ENCODE data around the gene FUZ.
A peak's percentile ranks its signal among the peaks of the same experiment; 100 is the strongest.

Gene FUZ

DNA sequence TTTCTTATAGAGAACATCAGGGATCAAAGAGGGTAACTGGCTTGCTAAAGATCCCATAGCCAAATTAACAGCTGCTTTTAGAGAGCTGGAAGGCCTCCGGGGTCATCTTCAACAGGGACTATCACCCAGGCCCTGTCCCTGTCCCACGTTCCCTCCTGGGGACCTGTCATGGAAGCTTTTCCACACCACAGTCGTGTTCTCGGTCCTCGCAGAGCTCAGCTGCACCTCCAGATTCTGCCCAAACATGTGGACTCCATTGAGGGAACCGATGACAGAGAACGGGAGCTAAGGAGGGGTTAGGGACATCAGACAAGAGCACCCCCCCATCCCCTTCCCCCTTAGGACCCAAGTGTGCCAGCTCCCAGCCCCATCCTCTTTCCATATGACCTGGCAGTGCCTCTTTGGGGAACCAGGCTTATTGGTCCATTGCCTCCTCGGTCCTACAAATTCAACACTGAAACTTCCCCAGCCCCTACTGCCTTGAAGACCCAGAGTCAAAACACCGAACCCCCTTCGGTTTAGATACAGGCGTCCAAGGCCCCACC, 568 bp downstream of the FUZ start:
- Histone ChIP-seq H3K4me3 (ENCODE audit: low read length in 2 of 2) (peak overlapping the region; percentile 93 to 97), H3K36me3 (ENCODE audit: control insufficient read depth in 2 of 2, insufficient read depth in 2 of 2, low read length in 2 of 2) (no peaks in the 10 kb centered on the region), H3K9ac (ENCODE audit: low read length in 2 of 2) (peak overlapping the region; percentile 80 to 95), H3K9me3 (ENCODE audit: control insufficient read depth in 2 of 2, low read length in 2 of 2) (no peaks in the 10 kb centered on the region), H3K27me3 (ENCODE audit: control insufficient read depth in 1 of 2, insufficient read depth in 2 of 2, low read length in 2 of 2) (no peaks in the 10 kb centered on the region), H3K4me1 (ENCODE audit: control insufficient read depth, insufficient read depth, low read length) (peaks cover 25% of the 10 kb centered on the region), H3K27ac (ENCODE audit: low read length) (peak overlapping the region; percentile 86)

DNA sequence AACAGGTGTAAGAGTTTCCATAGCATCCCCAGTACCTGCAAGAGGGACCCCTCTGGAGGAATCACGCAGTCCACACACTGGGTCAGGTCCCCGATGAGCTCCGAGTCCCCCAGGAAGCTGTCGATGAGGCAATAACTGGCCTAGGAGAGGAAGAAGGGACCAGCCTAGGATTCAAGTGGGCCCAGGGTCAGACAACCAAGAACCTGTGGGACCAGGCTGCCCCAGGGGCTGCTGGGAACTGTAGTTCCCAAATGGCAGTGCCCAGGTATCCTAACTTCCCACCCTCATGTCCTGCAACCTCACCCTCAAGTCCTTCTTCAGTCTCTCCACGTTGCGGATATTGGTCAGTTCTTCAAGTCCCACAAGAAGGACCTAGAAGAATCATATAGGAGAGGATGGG, 1.8 kb downstream of the FUZ start:
- Histone ChIP-seq H3K9ac (ENCODE audit: low read length in 2 of 2) (no peak overlapping the region), H3K9me3 (ENCODE audit: control insufficient read depth in 2 of 2, low read length in 2 of 2) (no peaks in the 10 kb centered on the region), H3K4me3 (ENCODE audit: low read length in 2 of 2) (no peak overlapping the region), H3K36me3 (ENCODE audit: control insufficient read depth in 2 of 2, insufficient read depth in 2 of 2, low read length in 2 of 2) (peaks cover 0 to 4% of the 10 kb centered on the region in 2 donors), H3K4me1 (ENCODE audit: control insufficient read depth, insufficient read depth, low read length) (peaks cover 27% of the 10 kb centered on the region), H3K27me3 (ENCODE audit: control insufficient read depth in 1 of 2, insufficient read depth in 2 of 2, low read length in 2 of 2) (no peaks in the 10 kb centered on the region), H3K27ac (ENCODE audit: low read length) (no peak overlapping the region)

DNA sequence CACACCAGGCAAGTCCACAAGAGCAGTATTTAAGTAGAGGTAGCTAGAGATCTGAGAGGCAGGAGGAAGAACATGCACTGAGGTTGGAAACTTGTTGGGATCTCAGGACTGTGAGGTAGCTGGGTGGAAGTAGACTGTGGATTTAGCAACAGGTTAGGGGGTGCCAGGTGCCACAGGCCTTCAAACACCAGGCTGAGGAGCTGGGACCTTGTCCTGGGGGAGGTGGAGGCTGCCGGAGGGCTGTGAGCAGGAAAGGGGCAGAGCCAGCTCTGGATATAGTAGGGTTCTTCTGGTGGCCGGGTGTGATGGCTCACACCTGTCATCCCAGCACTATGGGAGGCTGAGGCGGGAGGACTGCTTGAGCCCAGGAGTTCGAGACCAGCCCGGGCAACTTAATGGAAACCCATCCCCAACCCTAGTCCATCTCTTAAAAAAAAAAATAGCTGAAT, 3.1 kb downstream of the FUZ start:
- Histone ChIP-seq H3K9me3 (ENCODE audit: control insufficient read depth in 2 of 2, low read length in 2 of 2) (no peaks in the 10 kb centered on the region), H3K4me1 (ENCODE audit: control insufficient read depth, insufficient read depth, low read length) (peaks cover 27% of the 10 kb centered on the region), H3K9ac (ENCODE audit: low read length in 2 of 2) (peak overlapping the region; percentile 65 to 80), H3K27me3 (ENCODE audit: control insufficient read depth in 1 of 2, insufficient read depth in 2 of 2, low read length in 2 of 2) (no peaks in the 10 kb centered on the region), H3K4me3 (ENCODE audit: low read length in 2 of 2) (peak overlapping the region; percentile 88 to 94), H3K36me3 (ENCODE audit: control insufficient read depth in 2 of 2, insufficient read depth in 2 of 2, low read length in 2 of 2) (peaks cover 0 to 4% of the 10 kb centered on the region in 2 donors), H3K27ac (ENCODE audit: low read length) (peak overlapping the region; percentile 67)

GRCh38 chr19:49809160-49809940, 3.7 kb downstream of the FUZ start:
- Histone ChIP-seq H3K36me3 (ENCODE audit: control insufficient read depth in 2 of 2, insufficient read depth in 2 of 2, low read length in 2 of 2) (peaks cover 0 to 4% of the 10 kb centered on the region in 2 donors), H3K9me3 (ENCODE audit: control insufficient read depth in 2 of 2, low read length in 2 of 2) (no peaks in the 10 kb centered on the region), H3K9ac (ENCODE audit: low read length in 2 of 2) (peak overlapping the region; percentile 65 to 80), H3K27ac (ENCODE audit: low read length) (peak overlapping the region; percentile 67), H3K4me1 (ENCODE audit: control insufficient read depth, insufficient read depth, low read length) (peaks cover 27% of the 10 kb centered on the region), H3K27me3 (ENCODE audit: control insufficient read depth in 1 of 2, insufficient read depth in 2 of 2, low read length in 2 of 2) (no peaks in the 10 kb centered on the region), H3K4me3 (ENCODE audit: low read length in 2 of 2) (peak overlapping the region; percentile 88 to 94)

- Histone ChIP-seq H3K9ac (ENCODE audit: low read length in 2 of 2) (peak overlapping the region; percentile 65 to 80), H3K4me3 (ENCODE audit: low read length in 2 of 2) (peak overlapping the region; percentile 88 to 94), H3K36me3 (ENCODE audit: control insufficient read depth in 2 of 2, insufficient read depth in 2 of 2, low read length in 2 of 2) (peaks cover 0 to 4% of the 10 kb centered on the region in 2 donors), H3K4me1 (ENCODE audit: control insufficient read depth, insufficient read depth, low read length) (peaks cover 27% of the 10 kb centered on the region), H3K27me3 (ENCODE audit: control insufficient read depth in 1 of 2, insufficient read depth in 2 of 2, low read length in 2 of 2) (no peaks in the 10 kb centered on the region), H3K9me3 (ENCODE audit: control insufficient read depth in 2 of 2, low read length in 2 of 2) (no peaks in the 10 kb centered on the region), H3K27ac (ENCODE audit: low read length) (peak overlapping the region; percentile 67)
Measured at GRCh38 chr19:49808711-49809159, 4.4 kb downstream of the FUZ start.

DNA sequence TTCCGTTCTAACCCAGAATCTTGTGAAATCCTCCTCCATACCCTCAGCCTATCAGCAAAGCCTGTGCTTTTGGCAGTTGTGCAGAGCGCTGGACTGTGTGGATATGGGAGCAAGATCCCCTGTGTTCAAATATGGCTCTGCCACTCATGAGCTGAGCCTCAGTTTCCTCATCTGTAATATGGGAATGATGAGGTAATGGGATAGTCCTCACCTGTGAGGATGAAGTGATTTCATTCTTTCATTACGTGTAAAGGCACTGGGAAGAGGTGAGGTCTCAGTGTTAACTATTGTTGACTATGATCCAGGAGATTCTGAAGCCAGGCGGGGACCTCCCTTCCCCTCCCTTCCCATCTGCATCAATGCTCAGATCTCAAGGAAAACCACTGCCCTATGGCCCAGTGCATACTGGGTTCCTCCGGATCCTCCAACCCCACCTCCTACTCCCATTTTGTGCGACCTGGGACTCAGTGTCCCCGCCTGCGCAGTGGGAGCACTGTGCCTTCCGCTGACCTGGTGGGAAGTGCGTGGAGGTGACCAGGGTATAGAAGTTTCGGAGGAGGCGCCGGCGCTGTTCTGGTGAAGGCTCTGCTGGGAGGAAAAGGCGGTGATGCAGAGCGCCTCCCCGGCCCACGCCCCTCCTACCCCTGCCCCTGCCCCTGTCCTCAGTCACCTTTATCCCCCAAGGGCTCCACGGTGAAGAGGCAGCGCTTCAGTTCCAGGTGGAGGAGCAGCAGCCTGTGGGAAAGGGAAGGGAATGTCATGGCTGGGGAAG, 5.0 kb downstream of the FUZ start:
- H3K36me3 ChIP-seq (ENCODE audit: control insufficient read depth in 2 of 2, insufficient read depth in 2 of 2, low read length in 2 of 2), result peaks cover 0 to 10% of the 10 kb centered on the region in 2 donors
- no peaks in the 10 kb centered on the region for H3K9me3 ChIP-seq (ENCODE audit: control insufficient read depth in 2 of 2, low read length in 2 of 2)
- H3K27me3 ChIP-seq (ENCODE audit: control insufficient read depth in 1 of 2, insufficient read depth in 2 of 2, low read length in 2 of 2), result no peaks in the 10 kb centered on the region
- H3K4me3 ChIP-seq (ENCODE audit: low read length in 2 of 2), result peak overlapping the region; percentile 88 to 94
- H3K9ac ChIP-seq (ENCODE audit: low read length in 2 of 2), result peak overlapping the region in 1 of 2 donors; percentile 41
- peaks cover 27% of the 10 kb centered on the region for H3K4me1 ChIP-seq (ENCODE audit: control insufficient read depth, insufficient read depth, low read length)
- peak overlapping the region; percentile 67 for H3K27ac ChIP-seq (ENCODE audit: low read length)

GRCh38 chr19:49807058-49807903, 5.8 kb downstream of the FUZ start:
- Histone ChIP-seq H3K27ac (ENCODE audit: low read length) (no peak overlapping the region), H3K4me1 (ENCODE audit: control insufficient read depth, insufficient read depth, low read length) (peaks cover 24% of the 10 kb centered on the region), H3K27me3 (ENCODE audit: control insufficient read depth in 1 of 2, insufficient read depth in 2 of 2, low read length in 2 of 2) (no peaks in the 10 kb centered on the region), H3K4me3 (ENCODE audit: low read length in 2 of 2) (no peak overlapping the region), H3K36me3 (ENCODE audit: control insufficient read depth in 2 of 2, insufficient read depth in 2 of 2, low read length in 2 of 2) (peaks cover 0 to 11% of the 10 kb centered on the region in 2 donors), H3K9ac (ENCODE audit: low read length in 2 of 2) (no peak overlapping the region), H3K9me3 (ENCODE audit: control insufficient read depth in 2 of 2, low read length in 2 of 2) (no peaks in the 10 kb centered on the region)

GRCh38 chr19:49806620-49806959, 6.5 kb downstream of the FUZ start:
- Histone ChIP-seq H3K9me3 (ENCODE audit: control insufficient read depth in 2 of 2, low read length in 2 of 2) (no peaks in the 10 kb centered on the region), H3K4me3 (ENCODE audit: low read length in 2 of 2) (no peak overlapping the region), H3K27me3 (ENCODE audit: control insufficient read depth in 1 of 2, insufficient read depth in 2 of 2, low read length in 2 of 2) (no peaks in the 10 kb centered on the region), H3K4me1 (ENCODE audit: control insufficient read depth, insufficient read depth, low read length) (peaks cover 27% of the 10 kb centered on the region), H3K9ac (ENCODE audit: low read length in 2 of 2) (no peak overlapping the region), H3K27ac (ENCODE audit: low read length) (peak overlapping the region; percentile 37), H3K36me3 (ENCODE audit: control insufficient read depth in 2 of 2, insufficient read depth in 2 of 2, low read length in 2 of 2) (peaks cover 0 to 11% of the 10 kb centered on the region in 2 donors)

GRCh38 chr19:49805822-49806619, 7.1 kb downstream of the FUZ start:
- Histone ChIP-seq H3K36me3 (ENCODE audit: control insufficient read depth in 2 of 2, insufficient read depth in 2 of 2, low read length in 2 of 2) (peaks cover 0 to 11% of the 10 kb centered on the region in 2 donors), H3K9ac (ENCODE audit: low read length in 2 of 2) (no peak overlapping the region), H3K27me3 (ENCODE audit: control insufficient read depth in 1 of 2, insufficient read depth in 2 of 2, low read length in 2 of 2) (no peaks in the 10 kb centered on the region), H3K9me3 (ENCODE audit: control insufficient read depth in 2 of 2, low read length in 2 of 2) (no peaks in the 10 kb centered on the region), H3K27ac (ENCODE audit: low read length) (peak overlapping the region; percentile 37), H3K4me3 (ENCODE audit: low read length in 2 of 2) (no peak overlapping the region), H3K4me1 (ENCODE audit: control insufficient read depth, insufficient read depth, low read length) (peaks cover 32% of the 10 kb centered on the region)
